Non-pigmented ciliary epithelial cell (primary cell): ENCODE results near the gene LYRM9.
A peak's percentile ranks its signal among the peaks of the same experiment; 100 is the strongest.
"Not testable (repeated sequence)": the region's sequence is repeated elsewhere in the genome, so short reads cannot be mapped to it uniquely, and the experiment has no call there.

Experiments
- DNase-seq: peaks from one replicate; pipeline ENCODE4 v3.0.0-alpha.2; 2010; ENCODE audit warnings: low read depth

The LYRM9 gene

GRCh38 chr17:27892866-27893769, at the start of gene LYRM9:
TSS of gene LYRM9 (minus strand) at chr17:27893365. CDS start at chr17:27882694, 10,671 bp downstream.
- DNase-seq = no peak

- DNase-seq = no peak
Observed at GRCh38 chr17:27940503-27941428, 47.6 kb upstream of the LYRM9 start.

- no peak for DNase-seq
Observed at GRCh38 chr17:27939474-27940465, 46.6 kb upstream of the LYRM9 start.

- no peak for DNase-seq
Observed at GRCh38 chr17:27938864-27939263, 45.7 kb upstream of the LYRM9 start.

- no peak for DNase-seq
Observed at GRCh38 chr17:27938241-27938640, 45.1 kb upstream of the LYRM9 start.

- no peak for DNase-seq
Observed at GRCh38 chr17:27937025-27937546, 43.9 kb upstream of the LYRM9 start.

GRCh38 chr17:27930000-27930399, 36.8 kb upstream of the LYRM9 start:
- peak; percentile 13 for DNase-seq

GRCh38 chr17:27928587-27928986, 35.4 kb upstream of the LYRM9 start:
- no peak for DNase-seq

- no peak for DNase-seq
Observed at GRCh38 chr17:27927781-27928180, 34.6 kb upstream of the LYRM9 start.

- no peak for DNase-seq
Observed at GRCh38 chr17:27921599-27921998, 28.4 kb upstream of the LYRM9 start.

- no peak for DNase-seq
Observed at GRCh38 chr17:27921077-27921476, 27.9 kb upstream of the LYRM9 start.

- no peak for DNase-seq
Observed at GRCh38 chr17:27920569-27920968, 27.4 kb upstream of the LYRM9 start.

- no peak for DNase-seq
Observed at GRCh38 chr17:27919079-27919478, 25.9 kb upstream of the LYRM9 start.

GRCh38 chr17:27918498-27918897, 25.3 kb upstream of the LYRM9 start:
- no peak for DNase-seq

- no peak for DNase-seq
Observed at GRCh38 chr17:27917000-27917399, 23.8 kb upstream of the LYRM9 start.

- no peak for DNase-seq
Observed at GRCh38 chr17:27915709-27916108, 22.5 kb upstream of the LYRM9 start.

GRCh38 chr17:27914382-27914781, 21.2 kb upstream of the LYRM9 start:
- DNase-seq = no peak

- DNase-seq = no peak
Observed at GRCh38 chr17:27912964-27913363, 19.8 kb upstream of the LYRM9 start.

GRCh38 chr17:27912299-27912698, 19.1 kb upstream of the LYRM9 start:
- not testable (repeated sequence) for DNase-seq

GRCh38 chr17:27907976-27908558, 14.9 kb upstream of the LYRM9 start:
- no peak for DNase-seq

GRCh38 chr17:27906623-27907022, 13.5 kb upstream of the LYRM9 start:
- DNase-seq = no peak
